T-helper 1 cell (primary cell): ENCODE results near the gene VWF.

ENCODE experiments used
- DNase-seq, 5 donors: peaks; one replicate each; pipeline ENCODE4 v3.0.0-alpha.2; 2012 to 2020

Gene VWF

GRCh38 chr12:5908251-5908650 is 216.2 kb downstream of the VWF start:
- DNase-seq = no peak

GRCh38 chr12:5907807-5908206 is 216.7 kb downstream of the VWF start:
- DNase-seq = no peak

DNA sequence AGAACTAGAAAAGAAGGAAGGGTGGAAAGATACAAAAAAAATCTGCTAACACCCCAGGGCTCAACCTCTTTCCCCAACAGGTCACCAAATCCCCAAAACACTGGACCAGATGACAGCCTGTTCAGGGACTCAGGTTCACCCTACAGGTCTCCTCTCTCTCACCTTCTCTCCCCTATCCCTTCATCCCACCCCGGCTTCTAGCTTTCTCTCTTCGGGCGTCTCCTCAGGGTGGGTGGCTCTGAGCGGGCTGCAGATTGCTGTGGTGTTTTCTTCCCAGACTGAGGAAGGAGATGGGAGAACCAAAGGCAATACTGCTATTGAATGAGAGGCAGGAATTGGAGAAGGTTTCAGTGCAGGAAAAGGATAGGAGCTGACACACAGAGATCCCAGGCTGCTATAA is 218.7 kb downstream of the VWF start:
- DNase-seq = no peak

- DNase-seq = no peak
Observed at GRCh38 chr12:5904969-5905368, 219.5 kb downstream of the VWF start.

DNA sequence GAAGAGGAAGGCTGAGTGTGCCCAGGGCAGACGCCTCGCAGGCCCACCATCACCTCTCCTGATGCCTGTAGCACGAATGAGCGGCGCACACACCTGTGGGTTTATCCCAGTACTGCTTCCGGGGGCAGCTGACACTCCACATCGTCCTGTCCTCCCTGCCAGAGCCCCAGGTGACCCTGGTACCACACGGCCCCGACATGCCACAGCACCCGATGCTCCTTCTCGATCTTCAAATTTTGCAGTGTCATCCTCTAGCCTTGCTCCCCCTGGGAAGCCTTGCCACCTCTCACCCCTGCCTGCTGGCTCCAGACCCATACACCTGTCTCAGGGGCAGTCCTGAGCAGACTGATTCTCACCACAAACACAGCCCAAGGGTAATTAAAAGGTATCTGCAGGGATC is 220.0 kb downstream of the VWF start:
- no peak for DNase-seq

DNA sequence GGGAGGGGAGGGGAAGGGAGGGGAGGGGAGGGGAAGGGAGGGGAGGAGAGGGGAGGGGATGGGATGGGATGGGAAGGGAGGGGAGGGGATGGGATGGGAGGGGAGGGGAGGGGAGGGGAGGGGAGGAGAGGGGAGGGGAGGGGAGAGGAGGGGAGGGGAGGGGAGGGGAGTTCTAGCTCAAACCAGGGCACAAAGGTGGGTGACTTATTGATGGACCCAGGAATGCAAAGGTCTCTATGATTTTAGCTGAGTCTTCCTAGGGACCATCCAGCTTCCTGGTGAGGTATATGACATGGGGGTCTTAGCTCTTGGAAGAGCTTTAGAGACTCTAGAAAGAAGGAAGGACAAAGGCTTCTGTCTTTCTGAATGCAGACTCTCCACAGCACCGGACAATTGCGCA is 221.7 kb downstream of the VWF start:
- no peak for DNase-seq

DNA sequence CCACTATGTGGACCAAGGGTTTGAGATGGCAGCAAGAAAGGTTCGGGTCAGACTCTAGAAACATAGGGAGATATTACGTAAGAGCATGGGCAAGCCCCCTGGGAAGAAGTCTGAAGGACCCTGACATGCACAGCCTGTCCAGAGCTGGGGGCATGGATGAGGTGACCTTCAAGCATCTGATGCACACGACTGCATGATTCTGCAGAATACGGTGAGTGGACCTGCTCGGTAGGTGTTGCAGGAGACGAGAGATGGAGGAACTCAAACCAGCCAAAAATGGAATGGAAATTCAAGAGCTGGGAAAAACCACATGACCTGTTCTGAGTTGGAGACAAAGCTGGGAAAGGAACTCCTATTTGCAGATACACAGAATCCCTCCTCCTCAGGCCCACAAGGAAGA is 223.1 kb downstream of the VWF start:
- DNase-seq = no peak

- no peak for DNase-seq
Observed at GRCh38 chr12:5900533-5901205, 223.8 kb downstream of the VWF start.

- DNase-seq = no peak
Observed at GRCh38 chr12:5900076-5900475, 224.4 kb downstream of the VWF start.

DNA sequence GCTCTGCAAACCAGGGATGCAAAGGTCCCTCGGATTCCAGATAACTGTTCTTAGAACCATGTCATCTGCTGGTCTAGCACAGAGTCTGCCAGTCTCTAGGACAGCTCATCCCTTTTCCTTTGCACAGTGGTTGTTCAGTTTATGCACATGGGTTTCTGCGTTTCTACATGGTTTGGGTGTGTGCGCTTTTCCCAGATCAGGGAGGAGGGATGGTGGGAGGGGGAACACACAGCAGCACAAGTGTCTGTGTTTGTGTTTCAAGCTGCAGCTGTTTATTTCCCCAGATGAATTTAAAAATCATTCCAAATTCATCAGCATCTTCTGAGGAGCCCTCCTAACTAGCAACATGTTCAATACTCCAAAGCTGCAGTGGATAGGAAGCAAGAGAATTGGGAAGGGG is 224.8 kb downstream of the VWF start:
- DNase-seq = no peak

GRCh38 chr12:5898874-5899273 is 225.6 kb downstream of the VWF start:
- DNase-seq = no peak
